HG03342 (cell line): Measurements from ENCODE around the gene LRP1B.

Source experiments
- ATAC-seq: cut with Tn5 transposase; IDR thresholded peaks from one replicate; pipeline ENCODE4 v1.9.1; 2021; ENCODE audit warnings: mild to moderate bottlenecking, moderate library complexity; ENCODE audit not compliant: unreplicated experiment

Gene LRP1B

DNA sequence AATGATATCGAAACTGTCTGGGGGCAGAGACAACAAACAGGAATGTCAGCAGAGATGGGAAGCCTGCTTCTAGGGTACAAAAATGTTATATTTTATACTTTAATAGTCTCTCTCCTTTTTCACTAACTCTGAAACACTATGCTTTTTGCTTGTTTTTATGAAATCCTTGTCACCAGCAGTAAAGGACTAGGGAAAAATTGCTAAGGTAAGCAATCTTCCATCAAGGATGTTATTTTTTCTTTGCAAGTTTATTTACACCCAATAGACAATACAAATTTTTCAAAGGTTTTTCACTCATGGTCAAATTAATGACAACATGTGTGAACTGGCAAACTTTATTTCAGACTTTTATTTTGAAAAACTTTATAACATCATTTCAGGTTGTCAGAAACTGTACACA lies 1884.8 kb downstream of the LRP1B start:
- no peak for ATAC-seq

- ATAC-seq = no peak
These were observed 1887.9 kb downstream of the LRP1B start for GRCh38 chr2:140242889-140243288.

- no peak for ATAC-seq
These were observed 1896.7 kb downstream of the LRP1B start for GRCh38 chr2:140234116-140234515.

DNA sequence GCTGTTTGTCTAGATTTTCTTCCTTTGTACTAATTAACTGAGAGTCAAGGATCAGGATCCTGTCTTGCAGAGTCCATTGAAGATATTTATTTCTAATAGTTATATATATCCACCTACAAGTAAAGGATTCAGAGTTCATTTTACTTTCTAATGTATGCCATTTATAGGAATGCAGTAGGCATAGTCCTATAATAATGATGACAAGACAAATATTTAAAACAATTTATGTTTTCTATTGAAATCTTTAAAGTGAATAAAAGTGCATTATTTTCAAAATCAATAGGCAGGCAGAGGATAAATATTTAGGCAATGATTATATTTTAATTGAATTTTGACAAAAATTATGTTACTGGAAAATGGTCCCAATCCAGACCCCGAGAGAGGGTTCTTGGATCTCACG lies 1919.9 kb downstream of the LRP1B start:
- no peak for ATAC-seq

DNA sequence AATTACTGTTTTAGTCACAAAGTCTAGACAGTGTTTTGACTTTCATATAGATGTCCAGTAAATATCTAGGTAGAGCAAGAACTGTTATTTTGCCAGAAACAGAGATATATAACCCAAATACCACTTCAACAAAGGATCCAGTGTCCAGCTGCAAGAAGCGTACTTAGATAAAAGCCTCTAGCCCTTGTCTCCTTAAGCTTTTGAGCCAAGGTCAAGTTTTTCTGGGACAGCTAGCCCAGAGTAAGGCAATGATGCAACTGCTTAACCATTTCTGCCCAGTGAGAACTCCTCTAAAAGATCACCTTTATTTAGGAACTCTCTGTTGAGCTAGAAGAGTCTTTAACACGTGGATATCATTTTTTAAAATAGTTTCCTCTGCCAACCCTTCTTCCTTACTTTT lies 1925.7 kb downstream of the LRP1B start:
- no peak for ATAC-seq

- ATAC-seq = no peak
These were observed 1927.5 kb downstream of the LRP1B start for GRCh38 chr2:140203347-140203746.

DNA sequence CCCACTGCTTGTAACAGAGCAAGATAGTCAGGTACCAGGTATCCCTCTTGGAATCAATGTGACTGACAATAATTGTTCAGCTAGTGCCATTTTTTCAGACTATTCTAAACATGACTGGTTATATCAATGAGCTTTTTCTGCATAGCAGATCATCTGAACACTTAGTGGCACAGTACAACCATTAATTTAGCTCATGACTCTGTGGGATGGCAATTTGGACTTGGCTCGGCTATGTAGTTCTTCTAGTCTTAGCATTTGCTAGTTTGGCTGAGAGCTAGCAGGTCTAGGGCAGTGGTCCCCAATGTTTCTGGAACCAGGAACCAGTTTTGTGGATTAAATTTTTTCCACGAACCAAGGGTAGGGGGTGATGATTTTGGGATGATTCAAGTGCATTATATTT lies 1929.2 kb downstream of the LRP1B start:
- no peak for ATAC-seq

DNA sequence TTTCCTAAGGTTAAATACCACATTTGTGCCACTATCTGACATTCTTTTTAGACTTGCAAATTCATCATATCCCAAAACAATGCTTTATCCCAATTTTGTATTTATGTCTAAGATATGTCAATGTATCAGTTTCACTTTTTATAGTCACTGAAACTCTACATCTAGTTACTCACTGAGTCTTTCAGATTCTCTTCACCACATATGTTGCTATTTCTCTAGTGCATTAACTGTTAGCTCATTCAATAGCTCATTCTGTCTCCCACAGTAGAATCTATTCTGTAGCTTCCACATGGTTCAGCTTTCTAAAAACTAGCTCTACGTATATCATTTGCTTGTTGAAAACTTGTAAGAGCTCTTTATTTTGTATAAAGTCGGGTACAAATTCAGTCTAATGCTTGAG lies 1930.1 kb downstream of the LRP1B start:
- peak; percentile 46 for ATAC-seq

DNA sequence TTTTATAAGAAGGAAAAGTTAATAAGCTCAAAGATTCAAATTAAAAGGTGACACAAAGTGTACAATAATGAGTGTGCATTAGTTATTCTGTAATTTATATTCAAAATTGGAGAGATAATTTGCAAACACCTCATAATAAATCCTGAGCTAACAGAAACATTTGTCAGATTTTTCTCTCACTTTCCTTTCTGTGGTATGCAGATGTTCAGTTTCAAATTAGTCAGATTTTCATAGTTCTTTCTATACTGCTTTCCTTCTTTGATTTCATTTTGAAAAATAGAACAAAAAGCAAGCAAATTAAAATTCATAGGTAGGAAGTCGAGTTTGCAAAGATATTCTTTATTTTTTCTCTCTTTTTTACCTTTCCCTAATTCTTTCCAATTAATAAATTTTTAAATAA lies 1930.5 kb downstream of the LRP1B start:
- no peak for ATAC-seq

DNA sequence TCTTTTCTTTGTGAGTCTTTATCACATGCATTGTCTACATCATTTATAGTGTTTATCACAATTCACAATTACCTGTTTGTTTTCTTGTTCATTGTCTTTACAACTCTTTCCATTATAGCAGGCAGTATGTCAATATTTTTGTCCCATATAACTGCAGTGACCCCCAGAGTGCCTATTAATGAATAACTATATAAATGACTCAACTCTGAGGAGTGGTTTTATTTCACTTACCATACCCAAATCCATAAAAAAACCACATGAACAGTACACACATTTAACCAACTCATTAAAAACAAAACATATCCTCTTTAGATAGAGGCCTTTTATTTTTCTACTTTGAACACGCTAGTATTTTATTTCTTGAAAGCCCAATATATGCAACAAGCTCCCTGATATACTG lies 1931.5 kb downstream of the LRP1B start:
- no peak for ATAC-seq

GRCh38 chr2:140187086-140187485 lies 1943.7 kb downstream of the LRP1B start:
- ATAC-seq = no peak

- ATAC-seq = no peak
These were observed 1944.5 kb downstream of the LRP1B start for GRCh38 chr2:140186313-140186712.

DNA sequence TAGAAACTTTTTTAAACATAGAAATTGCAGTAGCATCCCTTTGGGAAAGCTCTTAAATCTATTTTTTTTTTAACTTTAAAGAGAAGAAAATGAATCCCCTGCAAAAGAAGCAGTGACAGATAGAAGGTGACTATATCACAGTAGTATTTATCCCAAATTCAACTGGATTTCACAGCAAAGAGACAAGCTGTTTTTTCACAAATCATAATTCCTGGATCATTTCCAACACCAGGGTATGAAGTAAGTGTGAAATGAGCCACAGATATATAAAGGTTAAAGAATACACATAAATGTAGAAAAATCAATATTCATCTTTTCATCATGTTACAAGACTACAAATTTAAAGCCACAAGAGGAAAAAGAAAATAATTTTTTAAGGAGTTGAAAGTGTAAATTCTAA lies 1945.7 kb downstream of the LRP1B start:
- no peak for ATAC-seq

DNA sequence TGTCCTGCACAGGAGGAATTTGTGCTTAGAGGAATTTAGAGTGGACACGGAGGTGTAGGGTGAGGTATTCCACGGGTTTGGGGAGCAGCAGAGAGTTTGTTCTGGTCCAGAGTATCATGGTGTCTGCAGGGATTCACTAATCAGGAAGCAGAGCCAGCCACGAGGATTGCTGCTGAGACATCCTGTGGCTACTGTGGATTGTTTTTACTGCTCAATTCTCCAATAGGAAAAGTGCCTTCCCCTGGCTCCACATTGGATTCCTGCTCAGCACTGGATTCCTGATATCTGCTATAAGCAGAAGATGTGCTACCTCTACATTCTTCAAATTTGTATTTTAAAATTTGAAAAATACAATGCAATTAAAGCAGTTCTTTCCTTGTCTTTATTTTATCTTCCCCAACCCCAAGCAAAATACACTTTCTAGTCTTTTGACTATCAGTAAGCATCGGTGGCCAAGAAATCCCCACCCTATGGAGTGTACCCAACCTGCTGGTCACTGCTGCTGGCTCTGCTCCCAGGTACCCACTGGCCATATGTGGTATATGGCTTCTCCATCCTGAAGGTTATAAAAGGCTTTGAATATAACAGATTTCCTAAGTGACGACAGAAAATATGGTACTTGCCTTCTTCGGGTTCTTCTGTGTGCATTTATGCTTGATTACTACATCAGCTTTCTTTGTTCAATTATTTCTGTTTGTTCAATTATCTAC lies 1947.6 kb downstream of the LRP1B start:
- ATAC-seq = no peak
